HEK293 (cell line): ENCODE data around the gene IL34.
A peak's percentile ranks its signal among the peaks of the same experiment; 100 is the strongest.

Experiments used
- CTCF ChIA-PET: fragments of 350-600 bp; formaldehyde crosslinking; extraction: SDS; loops from one replicate; lab custom pipeline; 2021; ENCODE audit warnings: antibody characterized with exemption; lab: Yijun Ruan, JAX
- POLR2A ChIA-PET: fragments of 300-600 bp; formaldehyde crosslinking; extraction: SDS; loops from one replicate; lab custom pipeline; 2020; ENCODE audit warnings: antibody characterized with exemption, inconsistent platforms; lab: Yijun Ruan, JAX
- H3K27ac ChIP-seq: fragments of 200-500 bp; sonication (Bioruptor generic); 2 replicates; pipeline ENCODE4 v1.5.1; 2014; ENCODE audit warnings: low read depth, low read length, control low read depth, inconsistent platforms; ENCODE audit errors: extremely low read depth
- H3K36me3 ChIP-seq, 2 experiments: fragments of 200-500 bp in 1 of 2; sonication (Bioruptor generic) in 1 of 2; 1 replicate in 1 of 2; 2 replicates in 1 of 2; pipeline ENCODE4 v1.5.1; 2014 to 2017; ENCODE audit warnings: inconsistent platforms in 2 of 2, low read length in 2 of 2; ENCODE audit not compliant: control insufficient read depth in 2 of 2, insufficient read depth in 1 of 2
- H3K4me1 ChIP-seq: fragments of 200-500 bp; sonication (Bioruptor generic); 2 replicates; pipeline ENCODE4 v1.5.1; 2014; ENCODE audit warnings: mild to moderate bottlenecking, low read length, inconsistent platforms; ENCODE audit not compliant: control insufficient read depth, insufficient read depth
- H3K4me3 ChIP-seq: 2 replicates; pipeline ENCODE4 v1.5.1; 2011; ENCODE audit warnings: low read depth, mild to moderate bottlenecking, control low read depth, low read length, moderate library complexity
- H3K9me3 ChIP-seq: fragments of 200-500 bp; sonication (Bioruptor generic); 2 replicates; pipeline ENCODE4 v1.5.1; 2014; ENCODE audit warnings: low read depth, low read length, inconsistent platforms; ENCODE audit not compliant: control insufficient read depth, insufficient read depth
- BCL11B ChIP-seq: fragments of 450-650 bp; formaldehyde crosslinking; IDR thresholded peaks from 2 replicates; pipeline ENCODE4 v1.5.1; 2016; ENCODE audit warnings: low read depth, missing biosample characterization, missing genetic modification characterization
- IKZF3 ChIP-seq: fragments of 450-650 bp; IDR thresholded peaks from 2 replicates; pipeline ENCODE4 v1.5.0; 2018; ENCODE audit warnings: missing biosample characterization, mild to moderate bottlenecking, missing genetic modification characterization, moderate library complexity
- KLF1 ChIP-seq: fragments of 450-650 bp; formaldehyde crosslinking; IDR thresholded peaks from 2 replicates; pipeline ENCODE4 v1.5.1; 2016; ENCODE audit warnings: missing biosample characterization, missing genetic modification characterization
- KLF17 ChIP-seq: fragments of 450-650 bp; formaldehyde crosslinking; IDR thresholded peaks from 2 replicates; pipeline ENCODE4 v1.5.1; 2016; ENCODE audit warnings: missing biosample characterization, missing genetic modification characterization
- RBAK ChIP-seq: fragments of 450-650 bp; formaldehyde crosslinking; IDR thresholded peaks from 2 replicates; pipeline ENCODE4 v1.5.1; 2016; ENCODE audit warnings: missing biosample characterization, missing genetic modification characterization
- SCRT2 ChIP-seq: fragments of 450-650 bp; formaldehyde crosslinking; IDR thresholded peaks from 2 replicates; pipeline ENCODE4 v1.5.1; 2016; ENCODE audit warnings: missing biosample characterization, missing genetic modification characterization
- SP7 ChIP-seq: fragments of 450-650 bp; formaldehyde crosslinking; IDR thresholded peaks from 2 replicates; pipeline ENCODE4 v1.5.1; 2016; ENCODE audit warnings: missing biosample characterization, missing genetic modification characterization
- ZBTB44 ChIP-seq: fragments of 450-650 bp; IDR thresholded peaks from 2 replicates; pipeline ENCODE4 v1.5.1; 2018; ENCODE audit warnings: missing biosample characterization, mild to moderate bottlenecking, missing genetic modification characterization
- ZBTB6 ChIP-seq: fragments of 450-650 bp; formaldehyde crosslinking; IDR thresholded peaks from 2 replicates; pipeline ENCODE4 v1.5.1; 2017; ENCODE audit warnings: missing biosample characterization, missing genetic modification characterization
- ZFP3 ChIP-seq: fragments of 450-650 bp; formaldehyde crosslinking; IDR thresholded peaks from 2 replicates; pipeline ENCODE4 v1.5.1; 2016; ENCODE audit warnings: low read depth, missing biosample characterization, missing genetic modification characterization
- ZNF140 ChIP-seq: fragments of 450-650 bp; formaldehyde crosslinking; IDR thresholded peaks from 2 replicates; pipeline ENCODE4 v1.5.1; 2016; ENCODE audit warnings: missing biosample characterization, missing genetic modification characterization
- ZNF280D ChIP-seq: fragments of 450-650 bp; formaldehyde crosslinking; IDR thresholded peaks from 2 replicates; pipeline ENCODE4 v1.5.1; 2016; ENCODE audit warnings: missing biosample characterization, missing genetic modification characterization
- ZNF416 ChIP-seq: fragments of 450-650 bp; formaldehyde crosslinking; IDR thresholded peaks from 2 replicates; pipeline ENCODE4 v1.5.1; 2016; ENCODE audit warnings: missing biosample characterization, missing genetic modification characterization
- ZNF473 ChIP-seq: fragments of 450-650 bp; formaldehyde crosslinking; IDR thresholded peaks from 2 replicates; pipeline ENCODE4 v1.5.1; 2017; ENCODE audit warnings: missing biosample characterization, missing genetic modification characterization
- ZNF580 ChIP-seq: fragments of 450-650 bp; formaldehyde crosslinking; IDR thresholded peaks from 2 replicates; pipeline ENCODE4 v1.5.1; 2016; ENCODE audit warnings: missing biosample characterization, missing genetic modification characterization
- ZNF623 ChIP-seq: fragments of 450-650 bp; formaldehyde crosslinking; IDR thresholded peaks from 2 replicates; pipeline ENCODE4 v1.5.1; 2016; ENCODE audit warnings: missing biosample characterization, missing genetic modification characterization
- ZNF692 ChIP-seq: fragments of 450-650 bp; formaldehyde crosslinking; IDR thresholded peaks from 2 replicates; pipeline ENCODE4 v1.5.1; 2016; ENCODE audit warnings: missing biosample characterization, missing genetic modification characterization
- ZNF785 ChIP-seq: fragments of 450-650 bp; formaldehyde crosslinking; IDR thresholded peaks from 2 replicates; pipeline ENCODE4 v1.5.1; 2016; ENCODE audit warnings: missing biosample characterization, missing genetic modification characterization
- ZNF830 ChIP-seq: fragments of 450-650 bp; IDR thresholded peaks from 2 replicates; pipeline ENCODE4 v1.5.0; 2018; ENCODE audit warnings: missing biosample characterization, missing genetic modification characterization, low read depth, mild to moderate bottlenecking, moderate library complexity

The IL34 gene

GRCh38 chr16:70689970-70690891 lies 43.9 kb downstream of the IL34 start:
- Histone ChIP-seq H3K4me1 (peaks cover 7% of the 10 kb centered on the region; the same call in 1 of the 2 replicates), H3K36me3 (no peaks in the 10 kb centered on the region), H3K9me3 (no peaks in the 10 kb centered on the region), H3K4me3 (no peak overlapping the region), H3K27ac (no peak overlapping the region)
- CTCF ChIA-PET = interaction anchor here (0.5 kb wide), 1 partner anchor 86 kb away, joined by 3 read pairs; no protein-coding TSS in a partner anchor
- TF ChIP-seq KLF17 (tag by site-specific recombination) (peak; percentile 42; the same call in 1 of the 2 replicates), ZNF830 (tag by site-specific recombination) (no peak), BCL11B (tag by site-specific recombination) (no peak), SCRT2 (tag by site-specific recombination) (peak; percentile 88), ZNF692 (tag by site-specific recombination) (peak; percentile 48; the same call in 1 of the 2 replicates), SP7 (tag by site-specific recombination) (no peak), KLF1 (tag by site-specific recombination) (peak; percentile 91)
- POLR2A ChIA-PET = no interaction called here

- ChIA-PET CTCF (no interaction called here), POLR2A (no interaction called here)
- Histone ChIP-seq H3K36me3 (no peaks in the 10 kb centered on the region), H3K27ac (no peak overlapping the region), H3K9me3 (no peaks in the 10 kb centered on the region), H3K4me3 (no peak overlapping the region), H3K4me1 (peaks cover 4% of the 10 kb centered on the region; the same call in 1 of the 2 replicates)
- TF ChIP-seq ZNF140 (tag by site-specific recombination) = no peak
- TF ChIP-seq ZNF416 (tag by site-specific recombination) = no peak
- no peak for TF ChIP-seq ZNF785 (tag by site-specific recombination)
- TF ChIP-seq ZFP3 (tag by site-specific recombination) = no peak
- TF ChIP-seq ZNF280D (tag by site-specific recombination) = no peak
- no peak for TF ChIP-seq IKZF3
- no peak for TF ChIP-seq ZNF580 (tag by site-specific recombination)
- TF ChIP-seq ZBTB6 = peak; percentile 56; the same call in 1 of the 2 replicates
- 0 out of 2 replicates have a peak, but pooled peaks have one; percentile 11 for TF ChIP-seq ZBTB44 (tag by site-specific recombination)
- no peak for TF ChIP-seq ZNF623 (tag by site-specific recombination)
- no peak for TF ChIP-seq ZNF473 (tag by site-specific recombination)
- no peak for TF ChIP-seq RBAK
Observed at GRCh38 chr16:70691223-70692129, 45.1 kb downstream of the IL34 start.
